ENCODE measurements around the gene FHDC1. TPM values are rescaled to one million over a fixed set of nuclear protein-coding genes. Genes with fewer than 3 reads are reported as not detected.

FHDC1 gene
- total RNA-seq, 1 experiment from 2014 or later = 18.1 TPM

GRCh38 chr4:152961773-152962115 is 25.6 kb downstream of the FHDC1 start:
- H3K4me3 Mint-ChIP-seq = no peak overlapping the region
- ChIA-PET CTCF (interaction anchor here (0.6 to 1.6 kb wide), 3 partner anchors 122 to 639 kb away, joined by 4 to 6 read pairs (median 6); no protein-coding TSS in a partner anchor), POLR2A (no interaction called here)
- peaks cover 42% of the 10 kb centered on the region for H3K4me1 Mint-ChIP-seq
- DNase-seq (ENCODE audit: low spot score) = no peak
- no peak for TF ChIP-seq ZNF121 (CRISPR knock-in tag; IDR thresholded peaks at IDR 0.05)
- TF ChIP-seq NR2C2 (CRISPR knock-in tag; IDR thresholded peaks at IDR 0.05) = no peak
- TF ChIP-seq TP53 (CRISPR knock-in tag; IDR thresholded peaks at IDR 0.05) = no peak
- TF ChIP-seq JAZF1 (CRISPR knock-in tag; IDR thresholded peaks at IDR 0.05) = no peak
- no peak for TF ChIP-seq ZNF138 (CRISPR knock-in tag; conservative IDR thresholded peaks at IDR 0.05)
- TF ChIP-seq E2F4 (CRISPR knock-in tag; IDR thresholded peaks at IDR 0.05; ENCODE audit: borderline replicate concordance, low read depth) = no peak
- no peak for TF ChIP-seq RELA (CRISPR knock-in tag; IDR thresholded peaks at IDR 0.05; ENCODE audit: borderline replicate concordance)
- no peak for TF ChIP-seq ATF6 (CRISPR knock-in tag; IDR thresholded peaks at IDR 0.05)
- no peak for TF ChIP-seq EMX1 (CRISPR knock-in tag; IDR thresholded peaks at IDR 0.05)
- TF ChIP-seq STAT6 (CRISPR knock-in tag; conservative IDR thresholded peaks at IDR 0.05; ENCODE audit: low read depth) = no peak
- no peak for TF ChIP-seq CREM (CRISPR knock-in tag; IDR thresholded peaks at IDR 0.05)
- no peak for TF ChIP-seq IRF2 (CRISPR knock-in tag; IDR thresholded peaks at IDR 0.05; ENCODE audit: borderline replicate concordance, low read depth)
- TF ChIP-seq SP1 (CRISPR knock-in tag; conservative IDR thresholded peaks at IDR 0.05) = no peak
- TF ChIP-seq NR3C1 (CRISPR knock-in tag; conservative IDR thresholded peaks at IDR 0.05; ENCODE audit: low read depth) = no peak
- TF ChIP-seq E2F1 (CRISPR knock-in tag; IDR thresholded peaks at IDR 0.05) = no peak
- TF ChIP-seq ESRRA (CRISPR knock-in tag; IDR thresholded peaks at IDR 0.05; ENCODE audit: borderline replicate concordance) = no peak
- TF ChIP-seq ZNF512 (CRISPR knock-in tag; IDR thresholded peaks at IDR 0.05; ENCODE audit: borderline replicate concordance) = no peak
- no peak for TF ChIP-seq ARID4B (CRISPR knock-in tag; IDR thresholded peaks at IDR 0.05; ENCODE audit: borderline replicate concordance)
- TF ChIP-seq FOXP4 (CRISPR knock-in tag; IDR thresholded peaks at IDR 0.05) = no peak
- TF ChIP-seq HMGXB4 (CRISPR knock-in tag; IDR thresholded peaks at IDR 0.05) = no peak
- no peak for ATAC-seq
- H3K36me3 Mint-ChIP-seq = peaks cover 53% of the 10 kb centered on the region
- H3K27me3 Mint-ChIP-seq (ENCODE audit: low read depth) = no peaks in the 10 kb centered on the region
- no peak overlapping the region for H3K27ac Mint-ChIP-seq
- H3K9me3 Mint-ChIP-seq = no peaks in the 10 kb centered on the region

Measured in WTC11 (cell line).